PC-9 (cell line): ENCODE measurements around the gene KIR2DL4.
"Not testable (repeated sequence)": the region's sequence is repeated elsewhere in the genome, so short reads cannot be mapped to it uniquely, and the experiment has no call there.

Experiments
- EZH2 ChIP-seq: fragments of 200-600 bp; sonication (generic); IDR thresholded peaks from 2 replicates; pipeline ENCODE4 v1.8.0; 2017; ENCODE audit warnings: antibody characterized with exemption, low read depth
- TF ChIP-seq, protein P1 (sequence below): fragments of 200-600 bp; sonication (generic); conservative IDR thresholded peaks from 2 replicates; pipeline ENCODE4 v1.6.1; 2017; ENCODE audit warnings: mixed run types, antibody characterized with exemption, mild to moderate bottlenecking, moderate library complexity

DNA sequence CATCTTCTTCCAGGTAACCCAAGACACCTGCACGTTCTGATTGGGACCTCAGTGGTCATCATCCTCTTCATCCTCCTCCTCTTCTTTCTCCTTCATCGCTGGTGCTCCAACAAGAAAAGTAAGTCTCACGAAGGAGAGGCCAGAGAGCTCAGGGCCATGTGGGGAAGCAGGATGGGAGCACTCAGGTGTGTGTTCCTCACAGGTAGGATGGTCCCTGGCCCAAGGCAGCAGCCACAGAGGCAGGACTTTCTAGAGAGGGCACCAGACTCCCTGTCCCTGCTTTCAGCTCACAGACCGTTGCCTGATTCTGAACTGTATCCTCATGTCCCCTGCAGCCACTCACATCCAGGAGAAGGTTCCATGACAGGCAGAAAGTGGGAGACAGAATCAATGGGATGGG is 36.9 kb upstream of the KIR2DL4 start:
- TF ChIP-seq, protein P1, sequence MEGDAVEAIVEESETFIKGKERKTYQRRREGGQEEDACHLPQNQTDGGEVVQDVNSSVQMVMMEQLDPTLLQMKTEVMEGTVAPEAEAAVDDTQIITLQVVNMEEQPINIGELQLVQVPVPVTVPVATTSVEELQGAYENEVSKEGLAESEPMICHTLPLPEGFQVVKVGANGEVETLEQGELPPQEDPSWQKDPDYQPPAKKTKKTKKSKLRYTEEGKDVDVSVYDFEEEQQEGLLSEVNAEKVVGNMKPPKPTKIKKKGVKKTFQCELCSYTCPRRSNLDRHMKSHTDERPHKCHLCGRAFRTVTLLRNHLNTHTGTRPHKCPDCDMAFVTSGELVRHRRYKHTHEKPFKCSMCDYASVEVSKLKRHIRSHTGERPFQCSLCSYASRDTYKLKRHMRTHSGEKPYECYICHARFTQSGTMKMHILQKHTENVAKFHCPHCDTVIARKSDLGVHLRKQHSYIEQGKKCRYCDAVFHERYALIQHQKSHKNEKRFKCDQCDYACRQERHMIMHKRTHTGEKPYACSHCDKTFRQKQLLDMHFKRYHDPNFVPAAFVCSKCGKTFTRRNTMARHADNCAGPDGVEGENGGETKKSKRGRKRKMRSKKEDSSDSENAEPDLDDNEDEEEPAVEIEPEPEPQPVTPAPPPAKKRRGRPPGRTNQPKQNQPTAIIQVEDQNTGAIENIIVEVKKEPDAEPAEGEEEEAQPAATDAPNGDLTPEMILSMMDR, result not testable (repeated sequence)
- TF ChIP-seq EZH2, result not testable (repeated sequence)
